Measurements from ENCODE around the gene SMAD5.

The SMAD5 gene

DNA sequence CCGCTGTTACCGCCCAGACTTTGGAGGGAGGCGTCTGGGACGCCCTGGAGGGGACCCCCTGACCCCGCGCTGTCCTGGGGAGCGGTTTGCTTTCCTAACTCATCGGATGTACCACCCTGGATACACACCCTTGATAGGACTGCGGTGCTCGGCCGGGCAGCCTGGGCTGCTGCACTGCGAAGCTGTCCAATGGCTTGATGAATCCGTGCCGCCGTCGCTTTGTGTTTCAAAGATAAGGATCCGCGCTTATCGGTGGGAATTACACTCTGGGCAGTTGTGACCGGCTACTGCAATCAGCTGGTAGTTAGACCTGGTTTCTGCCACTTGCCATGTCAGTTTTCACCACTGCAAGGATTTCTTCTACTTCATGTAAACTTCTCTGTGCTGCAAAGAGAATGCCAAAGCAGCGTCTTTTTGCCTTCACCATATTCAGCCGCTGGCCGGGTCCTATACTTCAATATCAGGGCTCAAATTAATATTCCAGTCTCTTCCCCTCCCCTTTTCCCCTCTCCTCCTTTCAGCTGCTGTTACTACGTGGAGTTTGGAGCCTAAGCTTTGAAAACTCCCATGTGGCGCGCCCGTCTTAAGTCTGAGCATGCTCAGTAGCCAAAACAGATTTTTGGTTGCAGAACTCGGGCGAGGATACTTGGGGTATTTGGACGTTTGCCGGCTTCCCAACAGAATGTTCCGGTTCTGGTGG is 727 bp downstream of the SMAD5 start (continued):
- TF ChIP-seq ZNF121 (tag by site-specific recombination; IDR thresholded peaks at IDR 0.05) (no peak), ZNF112 (tag by site-specific recombination; IDR thresholded peaks at IDR 0.05) (no peak), ZNF391 (tag by site-specific recombination; IDR thresholded peaks at IDR 0.05; ENCODE audit: borderline replicate concordance, low read depth) (no peak), SP7 (tag by site-specific recombination; IDR thresholded peaks at IDR 0.05) (no peak), SALL2 (tag by site-specific recombination; IDR thresholded peaks at IDR 0.05; ENCODE audit: borderline replicate concordance) (no peak), ZNF114 (tag by site-specific recombination; IDR thresholded peaks at IDR 0.05) (no peak), ZNF596 (tag by site-specific recombination; IDR thresholded peaks at IDR 0.05) (no peak), ZBTB7A (tag by site-specific recombination; IDR thresholded peaks at IDR 0.05; ENCODE audit: low read depth) (no peak), ZNF133 (tag by site-specific recombination; IDR thresholded peaks at IDR 0.05) (no peak), ZNF214 (tag by site-specific recombination; IDR thresholded peaks at IDR 0.05; ENCODE audit: borderline replicate concordance) (no peak), ZNF2 (tag by site-specific recombination; IDR thresholded peaks at IDR 0.05) (0 out of 2 replicates have a peak, but pooled peaks have one; percentile 14), ZNF792 (tag by site-specific recombination; IDR thresholded peaks at IDR 0.05) (no peak), ZNF558 (tag by site-specific recombination; IDR thresholded peaks at IDR 0.05) (no peak), ZXDB (tag by site-specific recombination; IDR thresholded peaks at IDR 0.05) (peak; percentile 12; the same call in 1 of the 2 replicates), TRIM28 (IDR thresholded peaks at IDR 0.05; ENCODE audit: borderline replicate concordance, low read length) (no peak), ZNF394 (tag by site-specific recombination; IDR thresholded peaks at IDR 0.05; ENCODE audit: borderline replicate concordance) (no peak), ZNF335 (tag by site-specific recombination; conservative IDR thresholded peaks at IDR 0.05) (peak; percentile 13), ZNF239 (tag by site-specific recombination; IDR thresholded peaks at IDR 0.05) (no peak), ZNF623 (tag by site-specific recombination; IDR thresholded peaks at IDR 0.05) (no peak), ZIC2 (tag by site-specific recombination; IDR thresholded peaks at IDR 0.05) (peak; percentile 35), ZFP41 (tag by site-specific recombination; IDR thresholded peaks at IDR 0.05; ENCODE audit: borderline replicate concordance) (no peak), WT1 (tag by site-specific recombination; IDR thresholded peaks at IDR 0.05) (no peak), GLI4 (tag by site-specific recombination; IDR thresholded peaks at IDR 0.05) (no peak), KLF7 (tag by site-specific recombination; IDR thresholded peaks at IDR 0.05; ENCODE audit: borderline replicate concordance) (no peak), ZNF830 (tag by site-specific recombination; IDR thresholded peaks at IDR 0.05; ENCODE audit: low read depth) (no peak), ZNF654 (tag by site-specific recombination; IDR thresholded peaks at IDR 0.05; ENCODE audit: low read depth) (no peak), ZNF501 (tag by site-specific recombination; IDR thresholded peaks at IDR 0.05) (peak; percentile 17; the same call in 1 of the 2 replicates)
- TF ChIP-seq, protein P1, sequence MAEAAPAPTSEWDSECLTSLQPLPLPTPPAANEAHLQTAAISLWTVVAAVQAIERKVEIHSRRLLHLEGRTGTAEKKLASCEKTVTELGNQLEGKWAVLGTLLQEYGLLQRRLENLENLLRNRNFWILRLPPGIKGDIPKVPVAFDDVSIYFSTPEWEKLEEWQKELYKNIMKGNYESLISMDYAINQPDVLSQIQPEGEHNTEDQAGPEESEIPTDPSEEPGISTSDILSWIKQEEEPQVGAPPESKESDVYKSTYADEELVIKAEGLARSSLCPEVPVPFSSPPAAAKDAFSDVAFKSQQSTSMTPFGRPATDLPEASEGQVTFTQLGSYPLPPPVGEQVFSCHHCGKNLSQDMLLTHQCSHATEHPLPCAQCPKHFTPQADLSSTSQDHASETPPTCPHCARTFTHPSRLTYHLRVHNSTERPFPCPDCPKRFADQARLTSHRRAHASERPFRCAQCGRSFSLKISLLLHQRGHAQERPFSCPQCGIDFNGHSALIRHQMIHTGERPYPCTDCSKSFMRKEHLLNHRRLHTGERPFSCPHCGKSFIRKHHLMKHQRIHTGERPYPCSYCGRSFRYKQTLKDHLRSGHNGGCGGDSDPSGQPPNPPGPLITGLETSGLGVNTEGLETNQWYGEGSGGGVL (tag by site-specific recombination; IDR thresholded peaks at IDR 0.05) = 0 out of 2 replicates have a peak, but pooled peaks have one; percentile 2
- TF ChIP-seq, protein P2, sequence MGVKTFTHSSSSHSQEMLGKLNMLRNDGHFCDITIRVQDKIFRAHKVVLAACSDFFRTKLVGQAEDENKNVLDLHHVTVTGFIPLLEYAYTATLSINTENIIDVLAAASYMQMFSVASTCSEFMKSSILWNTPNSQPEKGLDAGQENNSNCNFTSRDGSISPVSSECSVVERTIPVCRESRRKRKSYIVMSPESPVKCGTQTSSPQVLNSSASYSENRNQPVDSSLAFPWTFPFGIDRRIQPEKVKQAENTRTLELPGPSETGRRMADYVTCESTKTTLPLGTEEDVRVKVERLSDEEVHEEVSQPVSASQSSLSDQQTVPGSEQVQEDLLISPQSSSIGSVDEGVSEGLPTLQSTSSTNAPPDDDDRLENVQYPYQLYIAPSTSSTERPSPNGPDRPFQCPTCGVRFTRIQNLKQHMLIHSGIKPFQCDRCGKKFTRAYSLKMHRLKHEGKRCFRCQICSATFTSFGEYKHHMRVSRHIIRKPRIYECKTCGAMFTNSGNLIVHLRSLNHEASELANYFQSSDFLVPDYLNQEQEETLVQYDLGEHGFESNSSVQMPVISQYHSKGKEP (tag by site-specific recombination; IDR thresholded peaks at IDR 0.05) = 0 out of 2 replicates have a peak, but pooled peaks have one; percentile 3
- TF ChIP-seq, protein P3, sequence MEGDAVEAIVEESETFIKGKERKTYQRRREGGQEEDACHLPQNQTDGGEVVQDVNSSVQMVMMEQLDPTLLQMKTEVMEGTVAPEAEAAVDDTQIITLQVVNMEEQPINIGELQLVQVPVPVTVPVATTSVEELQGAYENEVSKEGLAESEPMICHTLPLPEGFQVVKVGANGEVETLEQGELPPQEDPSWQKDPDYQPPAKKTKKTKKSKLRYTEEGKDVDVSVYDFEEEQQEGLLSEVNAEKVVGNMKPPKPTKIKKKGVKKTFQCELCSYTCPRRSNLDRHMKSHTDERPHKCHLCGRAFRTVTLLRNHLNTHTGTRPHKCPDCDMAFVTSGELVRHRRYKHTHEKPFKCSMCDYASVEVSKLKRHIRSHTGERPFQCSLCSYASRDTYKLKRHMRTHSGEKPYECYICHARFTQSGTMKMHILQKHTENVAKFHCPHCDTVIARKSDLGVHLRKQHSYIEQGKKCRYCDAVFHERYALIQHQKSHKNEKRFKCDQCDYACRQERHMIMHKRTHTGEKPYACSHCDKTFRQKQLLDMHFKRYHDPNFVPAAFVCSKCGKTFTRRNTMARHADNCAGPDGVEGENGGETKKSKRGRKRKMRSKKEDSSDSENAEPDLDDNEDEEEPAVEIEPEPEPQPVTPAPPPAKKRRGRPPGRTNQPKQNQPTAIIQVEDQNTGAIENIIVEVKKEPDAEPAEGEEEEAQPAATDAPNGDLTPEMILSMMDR (tag by site-specific recombination; IDR thresholded peaks at IDR 0.05) = no peak
- TF ChIP-seq, protein P4, sequence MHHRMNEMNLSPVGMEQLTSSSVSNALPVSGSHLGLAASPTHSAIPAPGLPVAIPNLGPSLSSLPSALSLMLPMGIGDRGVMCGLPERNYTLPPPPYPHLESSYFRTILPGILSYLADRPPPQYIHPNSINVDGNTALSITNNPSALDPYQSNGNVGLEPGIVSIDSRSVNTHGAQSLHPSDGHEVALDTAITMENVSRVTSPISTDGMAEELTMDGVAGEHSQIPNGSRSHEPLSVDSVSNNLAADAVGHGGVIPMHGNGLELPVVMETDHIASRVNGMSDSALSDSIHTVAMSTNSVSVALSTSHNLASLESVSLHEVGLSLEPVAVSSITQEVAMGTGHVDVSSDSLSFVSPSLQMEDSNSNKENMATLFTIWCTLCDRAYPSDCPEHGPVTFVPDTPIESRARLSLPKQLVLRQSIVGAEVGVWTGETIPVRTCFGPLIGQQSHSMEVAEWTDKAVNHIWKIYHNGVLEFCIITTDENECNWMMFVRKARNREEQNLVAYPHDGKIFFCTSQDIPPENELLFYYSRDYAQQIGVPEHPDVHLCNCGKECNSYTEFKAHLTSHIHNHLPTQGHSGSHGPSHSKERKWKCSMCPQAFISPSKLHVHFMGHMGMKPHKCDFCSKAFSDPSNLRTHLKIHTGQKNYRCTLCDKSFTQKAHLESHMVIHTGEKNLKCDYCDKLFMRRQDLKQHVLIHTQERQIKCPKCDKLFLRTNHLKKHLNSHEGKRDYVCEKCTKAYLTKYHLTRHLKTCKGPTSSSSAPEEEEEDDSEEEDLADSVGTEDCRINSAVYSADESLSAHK (tag by site-specific recombination; IDR thresholded peaks at IDR 0.05) = no peak
- TF ChIP-seq, protein P5, sequence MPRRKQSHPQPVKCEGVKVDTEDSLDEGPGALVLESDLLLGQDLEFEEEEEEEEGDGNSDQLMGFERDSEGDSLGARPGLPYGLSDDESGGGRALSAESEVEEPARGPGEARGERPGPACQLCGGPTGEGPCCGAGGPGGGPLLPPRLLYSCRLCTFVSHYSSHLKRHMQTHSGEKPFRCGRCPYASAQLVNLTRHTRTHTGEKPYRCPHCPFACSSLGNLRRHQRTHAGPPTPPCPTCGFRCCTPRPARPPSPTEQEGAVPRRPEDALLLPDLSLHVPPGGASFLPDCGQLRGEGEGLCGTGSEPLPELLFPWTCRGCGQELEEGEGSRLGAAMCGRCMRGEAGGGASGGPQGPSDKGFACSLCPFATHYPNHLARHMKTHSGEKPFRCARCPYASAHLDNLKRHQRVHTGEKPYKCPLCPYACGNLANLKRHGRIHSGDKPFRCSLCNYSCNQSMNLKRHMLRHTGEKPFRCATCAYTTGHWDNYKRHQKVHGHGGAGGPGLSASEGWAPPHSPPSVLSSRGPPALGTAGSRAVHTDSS (tag by site-specific recombination; IDR thresholded peaks at IDR 0.05) = no peak

All from HEK293 (cell line).